Lower leg skin (tissue), 4 donors: ENCODE results near the gene CDK5R1. TPM values are rescaled to one million over a fixed set of nuclear protein-coding genes. Genes with fewer than 3 reads are reported as not detected.

ENCODE experiments used
- DNase-seq, 2 donors: peaks; one replicate each; pipeline ENCODE4 v3.0.0-alpha.2; 2019; ENCODE audit warnings: low spot score in 2 of 2
- H3K4me3 ChIP-seq: fragments of 200-600 bp; sonication (generic); 2 replicates; pipeline ENCODE4 v1.5.1; 2017; ENCODE audit warnings: mild to moderate bottlenecking, low read depth; ENCODE audit not compliant: poor library complexity, severe bottlenecking
- CTCF ChIP-seq, 3 donors: fragments of 450-650 bp; IDR thresholded peaks; one replicate each; pipeline ENCODE4 v1.5.1; 2016; ENCODE audit warnings: antibody characterized with exemption in 3 of 3, mild to moderate bottlenecking in 3 of 3, moderate library complexity in 2 of 3
- POLR2A ChIP-seq, 2 donors: fragments of 450-650 bp; IDR thresholded peaks; one replicate each; pipeline ENCODE4 v1.6.1; 2016 to 2017; ENCODE audit warnings: antibody characterized with exemption in 2 of 2, mild to moderate bottlenecking in 1 of 2, moderate library complexity in 1 of 2
- WGBS, 2 donors: methylation state at CpG; one replicate each; pipeline ENCODE4 v1.1.5; 2018; 5-methylcytosine and 5-hydroxymethylcytosine counted together
- intact Hi-C: fragments of 100-400 bp; cut with DNase I; formaldehyde crosslinking; loops from one replicate; pipeline ENCODE4 v1.15.0; 2023; ENCODE audit warnings: low total_unique reads
- total RNA-seq, 4 donors: library from RNA; depleted of rRNA; stranded (reverse); fragments of >200 nt; gene quantifications; one replicate each; pipeline ENCODE4 v1.1.0, GENCODE V29; 2016

Gene CDK5R1
- 1 to 10 TPM; 3.3 to 5.8 (median 5.0) TPM for total RNA-seq

GRCh38 chr17:32486701-32487472 lies at the start of gene CDK5R1:
Gene CDK5R1, plus strand, starts transcription at chr17:32486993. Its CDS starts 628 bp downstream, at chr17:32487621.
- no peak for DNase-seq
- H3K4me3 ChIP-seq = peak within 1 kb of the TSS; percentile 40
- no peak for TF ChIP-seq POLR2A (IDR thresholded peaks at IDR 0.05)
- no peak for TF ChIP-seq CTCF (IDR thresholded peaks at IDR 0.05)
- WGBS, 2 donors = 1 to 2% methylated on average over 29 to 34 of the region's 135 CpGs
- intact Hi-C loops = no loop called here

- intact Hi-C loops = no loop called here
- H3K4me3 ChIP-seq = no peak overlapping the region
- TF ChIP-seq CTCF (IDR thresholded peaks at IDR 0.05) (no peak), POLR2A (IDR thresholded peaks at IDR 0.05) (no peak)
- no peak for DNase-seq
- 73 to 86% methylated on average over 5 of the region's 5 CpGs for WGBS, 2 donors
Measured at GRCh38 chr17:32440722-32441121, 46.1 kb upstream of the CDK5R1 start.

- 49 to 66% methylated on average over 2 of the region's 2 CpGs for WGBS, 2 donors
- intact Hi-C loops = no loop called here
- no peak overlapping the region for H3K4me3 ChIP-seq
- TF ChIP-seq CTCF (IDR thresholded peaks at IDR 0.05) (no peak), POLR2A (IDR thresholded peaks at IDR 0.05) (no peak)
- DNase-seq = no peak
Measured at GRCh38 chr17:32441886-32442285, 44.9 kb upstream of the CDK5R1 start.

- 6 to 9% methylated on average over 28 to 29 of the region's 29 CpGs for WGBS, 2 donors
- intact Hi-C loops = no loop called here
- H3K4me3 ChIP-seq = peak overlapping the region; percentile 93
- no peak for TF ChIP-seq CTCF (IDR thresholded peaks at IDR 0.05)
- no peak for TF ChIP-seq POLR2A (IDR thresholded peaks at IDR 0.05)
- DNase-seq = peak in 1 of 2 donors; percentile 24
Measured at GRCh38 chr17:32443827-32444300, 42.9 kb upstream of the CDK5R1 start.

- TF ChIP-seq POLR2A (IDR thresholded peaks at IDR 0.05) = no peak
- peak in 1 of 3 donors; percentile 36 for TF ChIP-seq CTCF (IDR thresholded peaks at IDR 0.05)
- peak within 1 kb of the TSS; percentile 93 for H3K4me3 ChIP-seq
- intact Hi-C loops = no loop called here
- WGBS, 2 donors = 0% methylated on average over 4 to 34 of the region's 74 CpGs
- DNase-seq = peak; percentile 94 to 99
Measured at GRCh38 chr17:32444301-32445073, 42.3 kb upstream of the CDK5R1 start, which contains the start of gene PSMD11. Gene PSMD11, plus strand, starts transcription at chr17:32444510. Its CDS starts 14 bp downstream, at chr17:32444524.
